HFF-Myc (cell line): ENCODE data around the gene HSPB6.
"Not testable (repeated sequence)": the region's sequence is repeated elsewhere in the genome, so short reads cannot be mapped to it uniquely, and the experiment has no call there.

ENCODE experiments used
- DNase-seq: peaks from one replicate; pipeline ENCODE4 v3.0.0-alpha.2; 2011; ENCODE audit warnings: low read depth; ENCODE audit errors: extremely low read depth
- H3K4me3 ChIP-seq: replicated peaks from 2 replicates; pipeline ENCODE4 v1.5.1; 2011; ENCODE audit warnings: low read depth, mild to moderate bottlenecking, control low read depth, low read length
- CTCF ChIP-seq: IDR thresholded peaks from 2 replicates; pipeline ENCODE4 v1.5.1; 2012; ENCODE audit warnings: mild to moderate bottlenecking, low read depth, low read length, control low read depth; ENCODE audit errors: missing control alignments

The HSPB6 gene

DNA sequence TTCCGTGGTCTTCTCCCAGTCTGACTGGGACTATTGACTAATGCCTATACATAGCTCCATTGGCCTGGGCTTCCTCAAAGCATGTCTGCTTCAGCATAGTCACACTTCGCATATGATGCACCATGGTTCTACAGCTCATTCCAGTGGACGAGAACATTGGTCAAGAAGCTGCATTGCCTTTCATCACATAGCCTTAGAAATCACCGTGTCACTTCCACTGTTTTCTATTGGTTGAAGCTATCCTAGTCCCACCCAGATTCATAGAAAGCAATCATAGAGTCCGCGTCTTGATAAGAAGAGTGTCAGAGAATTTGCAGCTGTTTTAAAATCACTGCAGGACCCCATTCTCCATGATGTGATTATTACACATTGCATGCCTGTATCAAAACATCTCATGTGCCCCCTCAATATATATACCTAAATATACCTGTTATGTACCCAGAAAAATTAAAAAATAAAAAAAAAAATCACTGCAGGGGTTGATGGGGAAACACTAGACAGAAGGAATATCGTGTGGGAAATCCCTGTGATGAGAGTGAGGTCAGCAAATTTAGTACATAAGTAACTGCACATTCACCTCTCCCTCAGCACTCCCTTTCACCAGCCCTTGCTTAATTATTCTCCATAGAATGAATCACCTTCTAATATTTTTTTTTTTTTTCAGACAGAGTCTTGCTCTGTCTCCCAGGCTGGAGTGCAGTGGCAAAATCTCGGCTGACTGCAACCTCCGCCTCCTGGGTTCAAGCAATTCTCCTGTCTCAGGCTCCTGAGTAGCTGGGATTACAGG is 16.4 kb upstream of the HSPB6 start:
- no peak for TF ChIP-seq CTCF
- H3K4me3 ChIP-seq, result no peak overlapping the region
- DNase-seq, result no peak

GRCh38 chr19:35772362-35772761 is 15.5 kb upstream of the HSPB6 start:
- not testable (repeated sequence) for DNase-seq, H3K4me3 ChIP-seq

GRCh38 chr19:35768082-35768421 is 11.2 kb upstream of the HSPB6 start:
- TF ChIP-seq CTCF, result no peak
- no peak for DNase-seq

DNA sequence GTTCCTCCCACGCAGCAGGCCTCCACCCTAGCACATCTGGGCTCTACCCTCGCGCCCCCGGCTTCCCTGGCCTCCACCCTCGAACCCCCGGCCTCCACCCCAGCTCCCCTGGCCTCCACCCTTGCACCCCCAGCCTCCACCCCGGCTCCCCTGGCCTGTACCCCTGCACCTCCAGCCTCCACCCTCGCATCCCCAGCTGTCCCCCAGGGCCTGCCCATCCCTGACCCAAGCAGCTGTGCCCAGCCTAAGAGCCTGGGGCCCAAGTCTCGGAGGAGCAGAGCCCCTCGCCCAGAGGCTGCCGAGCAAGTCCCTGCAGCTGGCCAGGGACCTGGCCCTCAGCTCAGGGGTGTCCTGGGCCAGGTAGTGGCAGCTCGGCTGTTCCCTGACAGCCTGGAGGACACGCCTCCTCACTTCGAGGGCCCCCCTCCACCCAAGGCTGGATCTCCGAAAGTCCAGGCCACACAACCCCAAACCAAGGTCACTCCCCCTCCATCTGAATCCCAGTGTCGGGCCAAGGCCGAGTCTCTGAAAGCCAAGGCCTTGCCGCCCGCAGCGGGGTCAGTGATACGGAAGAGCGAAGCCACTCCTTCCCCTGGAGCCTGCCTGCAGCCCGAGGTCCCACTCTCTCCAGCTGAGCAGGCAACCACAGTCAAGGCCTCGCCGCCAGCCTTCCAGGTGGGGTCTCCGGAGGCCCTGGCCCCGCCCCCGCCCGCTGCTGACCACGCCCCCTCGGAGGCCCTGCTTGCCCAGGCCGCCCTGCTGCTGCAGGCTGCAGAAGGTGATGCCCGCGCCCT is 10.7 kb upstream of the HSPB6 start:
- no peak overlapping the region for H3K4me3 ChIP-seq
- no peak for TF ChIP-seq CTCF

More at GRCh38 chr19:35768082-35768421, 11.2 kb upstream of the HSPB6 start:
- no peak overlapping the region for H3K4me3 ChIP-seq

GRCh38 chr19:35766571-35767104 is 9.8 kb upstream of the HSPB6 start:
- no peak for DNase-seq
- no peak for TF ChIP-seq CTCF
- H3K4me3 ChIP-seq, result no peak overlapping the region

More for the DNA sequence above, 10.7 kb upstream of the HSPB6 start:
- DNase-seq, result no peak

GRCh38 chr19:35764432-35765315 is 7.8 kb upstream of the HSPB6 start:
- DNase-seq, result no peak
- H3K4me3 ChIP-seq, result no peak overlapping the region
- TF ChIP-seq CTCF, result no peak
